ENCODE measurements around the gene STAB1. TPM values are rescaled to one million over a fixed set of nuclear protein-coding genes. Genes with fewer than 3 reads are reported as not detected.

STAB1 gene
- polyA plus RNA-seq, 6 donors from 2014 or later, result not detected

DNA sequence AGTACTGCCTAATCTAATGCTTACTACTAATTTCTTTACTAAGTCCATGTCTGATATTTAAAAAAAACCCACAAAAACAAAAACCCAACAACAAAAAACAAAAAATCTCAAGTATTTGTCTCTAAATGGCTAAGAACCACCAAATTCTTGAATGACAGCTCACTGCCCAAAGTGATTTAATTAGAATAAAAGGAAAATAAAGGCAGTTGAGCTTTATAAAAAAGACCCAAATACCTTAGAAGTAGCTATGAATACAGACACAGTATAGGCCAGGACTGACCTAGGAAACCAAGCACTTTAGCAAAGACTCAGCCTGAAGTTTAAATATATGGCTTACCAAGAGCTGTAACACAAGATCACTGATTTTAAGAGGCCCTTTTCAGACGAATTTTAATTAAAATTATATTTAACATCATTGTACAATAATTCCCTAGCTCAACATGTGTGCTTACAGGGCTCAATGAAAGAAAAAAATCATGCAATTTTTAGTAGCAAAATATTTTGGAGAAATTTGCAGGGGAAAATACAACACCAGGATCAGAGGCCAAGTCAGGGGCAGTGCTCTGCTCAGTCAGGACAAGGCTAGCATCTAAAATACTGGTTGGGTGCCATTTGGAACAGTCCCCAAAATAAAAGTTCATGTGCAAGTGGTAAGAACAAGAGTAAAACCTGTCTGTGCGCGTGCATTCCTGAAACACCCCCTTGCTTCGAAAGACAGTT lies 66.0 kb downstream of the STAB1 start:
- Mint-ChIP-seq H3K9me3 (no peaks in the 10 kb centered on the region), H3K4me3 (no peak overlapping the region), H3K27ac (peak overlapping the region in 1 of 6 donors; percentile 33), H3K4me1 (no peaks in the 10 kb centered on the region), H3K27me3 (no peaks in the 10 kb centered on the region), H3K36me3 (peaks cover 13 to 19% of the 10 kb centered on the region in 2 donors)
- ATAC-seq (ENCODE audit: low read depth in 2 of 2), result no peak
- no peak for DNase-seq

DNA sequence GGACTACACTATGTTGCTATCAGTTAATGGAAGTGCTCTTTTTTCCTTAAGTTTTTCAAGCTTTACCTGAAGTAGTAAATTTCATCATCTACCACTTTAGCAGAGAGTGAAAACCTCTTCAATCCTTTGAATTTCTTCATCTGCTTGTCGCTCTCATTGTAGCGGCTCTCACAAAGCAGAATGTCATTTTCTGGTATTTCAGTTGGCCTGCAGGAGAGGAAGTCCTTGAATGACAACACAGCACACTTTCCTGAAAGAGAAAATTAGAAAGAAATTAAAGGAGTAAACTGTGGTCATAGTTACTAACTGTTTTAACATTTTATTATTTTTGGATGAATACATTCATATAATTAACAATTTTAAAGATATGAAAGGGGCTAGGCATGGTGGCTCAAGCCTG lies 68.8 kb downstream of the STAB1 start:
- Mint-ChIP-seq H3K27ac (no peak overlapping the region), H3K27me3 (no peaks in the 10 kb centered on the region), H3K4me3 (no peak overlapping the region), H3K36me3 (peaks cover 12 to 13% of the 10 kb centered on the region in 2 donors), H3K4me1 (no peaks in the 10 kb centered on the region), H3K9me3 (no peaks in the 10 kb centered on the region)
- ATAC-seq (ENCODE audit: low read depth in 2 of 2) (no peak), DNase-seq (no peak)

DNA sequence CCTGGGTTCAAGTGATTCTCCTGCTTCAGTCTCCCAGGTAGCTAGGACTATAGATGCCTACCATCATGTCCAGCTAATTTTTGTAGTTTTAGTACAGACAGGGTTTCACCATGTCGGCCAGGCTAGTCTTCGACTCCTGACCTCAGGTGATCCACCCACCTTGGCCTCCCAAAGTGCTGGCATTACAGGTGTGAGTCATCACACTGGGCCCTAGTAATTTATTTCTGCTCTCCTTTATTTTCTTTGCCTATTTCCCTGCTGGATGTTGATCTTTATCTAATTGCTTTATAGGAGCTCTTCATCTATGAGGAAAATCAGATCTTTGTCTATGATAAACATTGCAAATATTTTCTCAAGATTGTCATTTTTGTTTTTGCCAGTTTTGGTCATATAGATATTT lies 72.9 kb downstream of the STAB1 start:
- Mint-ChIP-seq H3K27ac (peak overlapping the region in 3 of 6 donors; percentile 58 to 81 (median 63)), H3K4me3 (no peak overlapping the region), H3K27me3 (no peaks in the 10 kb centered on the region), H3K9me3 (no peaks in the 10 kb centered on the region), H3K4me1 (no peaks in the 10 kb centered on the region), H3K36me3 (no peaks in the 10 kb centered on the region)
- DNase-seq, result no peak
- ATAC-seq (ENCODE audit: low read depth in 2 of 2), result no peak

DNA sequence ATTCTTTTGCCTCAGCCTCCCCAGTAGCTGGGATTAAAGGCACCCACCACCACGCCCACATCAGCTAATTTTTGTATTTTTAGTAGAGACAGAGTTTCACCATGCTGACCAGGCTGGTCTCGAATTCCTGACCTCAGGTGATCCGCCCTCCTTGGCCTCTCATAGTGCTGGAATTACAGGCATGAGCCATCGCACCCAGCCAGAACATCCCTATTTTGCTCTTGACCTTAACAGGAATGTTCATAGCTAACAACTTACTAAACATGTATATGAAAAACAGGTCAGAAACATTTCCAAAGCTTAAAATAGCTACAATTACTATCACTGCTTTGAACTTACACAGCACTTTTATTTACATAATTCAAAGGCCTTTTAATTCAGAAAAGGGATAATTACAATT lies 74.9 kb downstream of the STAB1 start:
- Mint-ChIP-seq H3K27me3 (no peaks in the 10 kb centered on the region), H3K4me3 (no peak overlapping the region), H3K4me1 (no peaks in the 10 kb centered on the region), H3K9me3 (no peaks in the 10 kb centered on the region), H3K36me3 (no peaks in the 10 kb centered on the region), H3K27ac (peak overlapping the region in 3 of 6 donors; percentile 31 to 98 (median 78))
- DNase-seq, result no peak
- no peak for ATAC-seq (ENCODE audit: low read depth in 2 of 2)

- Mint-ChIP-seq H3K27me3 (no peaks in the 10 kb centered on the region), H3K9me3 (no peaks in the 10 kb centered on the region), H3K4me3 (no peak overlapping the region), H3K27ac (no peak overlapping the region), H3K4me1 (no peaks in the 10 kb centered on the region), H3K36me3 (peaks cover 6 to 10% of the 10 kb centered on the region in 2 donors)
- ATAC-seq (ENCODE audit: low read depth in 2 of 2), result no peak
- no peak for DNase-seq
Measured at GRCh38 chr3:52572221-52572620, 77.1 kb downstream of the STAB1 start.

Other genes starting within 250 kb of the STAB1 start
- 10 to 100 TPM; 16.8 to 38.5 (median 21.4) TPM for gene PPM1M, start 249.6 kb upstream of the STAB1 start, polyA plus RNA-seq (ENCODE audit: low read depth in 6 of 6)
- 10 to 100 TPM; 24.0 to 71.6 (median 58.9) TPM for gene WDR82, start 216.7 kb upstream of the STAB1 start, polyA plus RNA-seq (ENCODE audit: low read depth in 6 of 6)
- gene GLYCTK, start 207.5 kb upstream of the STAB1 start, polyA plus RNA-seq (ENCODE audit: low read depth in 6 of 6), result 1 to 10 TPM; 5.5 to 8.9 (median 6.6) TPM
- 1 to 10 TPM in 2 of 6 donors, under 1 TPM in 3, not detected in 1; 0.45 to 1.6 (median 0.65) TPM for gene DNAH1, start 179.0 kb upstream of the STAB1 start, polyA plus RNA-seq (ENCODE audit: low read depth in 6 of 6)
- 10 to 100 TPM; 13.9 to 29.7 (median 16.2) TPM for gene BAP1, start 85.3 kb upstream of the STAB1 start, polyA plus RNA-seq (ENCODE audit: low read depth in 6 of 6)
- gene PHF7, start 84.7 kb upstream of the STAB1 start, polyA plus RNA-seq (ENCODE audit: low read depth in 6 of 6), result 10 to 100 TPM; 13.2 to 16.3 (median 14.9) TPM
- not detected for gene SEMA3G, start 50.2 kb upstream of the STAB1 start, polyA plus RNA-seq (ENCODE audit: low read depth in 6 of 6)
- gene TNNC1, start 41.3 kb upstream of the STAB1 start, polyA plus RNA-seq (ENCODE audit: low read depth in 6 of 6), result not detected
- gene NISCH, start 39.7 kb upstream of the STAB1 start, polyA plus RNA-seq (ENCODE audit: low read depth in 6 of 6), result 10 to 100 TPM; 14.4 to 27.0 (median 15.7) TPM
- gene NT5DC2, start 38.5 kb downstream of the STAB1 start, polyA plus RNA-seq (ENCODE audit: low read depth in 6 of 6), result under 1 TPM in 2 of 6 donors, not detected in 4; 0.13 to 0.86 TPM
- gene UQCC5, start 41.3 kb downstream of the STAB1 start, polyA plus RNA-seq (ENCODE audit: low read depth in 6 of 6), result 10 to 100 TPM; 10.5 to 54.7 (median 20.2) TPM
- 100 to 1,000 TPM in 3 of 6 donors, 10 to 100 TPM in 3; 88.7 to 133 (median 95.8) TPM for gene PBRM1, start 190.6 kb downstream of the STAB1 start, polyA plus RNA-seq (ENCODE audit: low read depth in 6 of 6)
- gene GNL3, start 190.7 kb downstream of the STAB1 start, polyA plus RNA-seq (ENCODE audit: low read depth in 6 of 6), result 10 to 100 TPM; 39.2 to 63.8 (median 58.2) TPM
- gene GLT8D1, start 210.5 kb downstream of the STAB1 start, polyA plus RNA-seq (ENCODE audit: low read depth in 6 of 6), result 10 to 100 TPM; 26.5 to 57.9 (median 41.4) TPM
- gene SPCS1, start 210.8 kb downstream of the STAB1 start, polyA plus RNA-seq (ENCODE audit: low read depth in 6 of 6), result 100 to 1,000 TPM; 312 to 425 (median 327) TPM